ENCODE measurements around the gene MPP4. TPM values are rescaled to one million over a fixed set of nuclear protein-coding genes. Genes with fewer than 3 reads are reported as not detected.

The MPP4 gene
- total and polyA plus RNA-seq, 2 of the 13 experiments (the other 11 are each of a cell fraction or from before 2014, with no cell fraction given): not detected

DNA sequence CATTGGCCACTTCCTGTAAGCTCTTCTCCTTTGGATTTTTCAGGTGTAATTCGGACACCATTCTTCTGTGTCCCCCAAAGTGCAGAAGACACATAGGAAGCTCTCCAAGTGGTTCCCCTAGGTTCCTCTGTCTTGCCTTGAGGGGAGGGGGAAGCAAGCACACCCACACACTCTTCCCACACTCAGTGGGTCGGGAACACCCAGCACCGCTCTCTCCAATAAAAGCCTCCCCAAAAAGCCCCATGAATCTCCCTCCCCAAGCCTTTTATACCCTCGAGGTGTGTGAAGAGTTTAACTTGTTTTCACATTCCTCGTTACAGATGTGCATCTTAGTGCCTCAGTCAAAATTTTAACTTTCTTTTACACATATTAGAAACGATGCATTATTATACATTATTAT, 45.2 kb downstream of the MPP4 start:
- Histone ChIP-seq H3K79me2 (ENCODE audit: insufficient read depth, low read length) (no peaks in the 10 kb centered on the region), H3K27ac (ENCODE audit: extremely low read length, insufficient read depth, low read length) (no peak overlapping the region), H3K27me3 (ENCODE audit: control insufficient read depth in 1 of 2, insufficient read depth in 2 of 2, low read length in 2 of 2) (peaks cover 0 to 20% of the 10 kb centered on the region in 2 experiments; a peak in 3 of 5 replicates), H3K9me3 (ENCODE audit: low read length) (no peaks in the 10 kb centered on the region), H3K36me3 (replicated peaks in 1 of 2; ENCODE audit: control insufficient read depth in 1 of 2, insufficient read depth in 2 of 2, low read length in 2 of 2) (no peaks in the 10 kb centered on the region), H4K20me1 (ENCODE audit: insufficient read depth, low read length) (no peaks in the 10 kb centered on the region), H3K4me2 (ENCODE audit: low read depth, low read length) (no peak overlapping the region), H3K9ac (ENCODE audit: insufficient read depth, low read depth, low read length) (no peak overlapping the region), H3K4me1 (ENCODE audit: insufficient read depth, low read length) (peaks cover 7% of the 10 kb centered on the region; the same call in 1 of the 2 replicates), H3K4me3 (replicated peaks in 1 of 3; ENCODE audit: insufficient read depth in 1 of 3, low read depth in 2 of 3, low read length in 3 of 3) (no peak overlapping the region), H2AFZ (ENCODE audit: low read length) (no peak overlapping the region)
- ChIA-PET CTCF (ENCODE audit: low intra/inter-chr PET ratio, low total read pairs) (no interaction called here), POLR2A (no interaction called here)
- FAIRE-seq (no peak), ATAC-seq (no peak), DNase-seq (ENCODE audit: low spot score) (no peak)
- TF ChIP-seq ZNF616 (CRISPR knock-in tag; IDR thresholded peaks at IDR 0.05; ENCODE audit: low read depth): no peak
- TF ChIP-seq ZNF138 (CRISPR knock-in tag; IDR thresholded peaks at IDR 0.05; ENCODE audit: low read depth): no peak
- no peak for TF ChIP-seq CHD2 (IDR thresholded peaks at IDR 0.05; ENCODE audit: low read depth, low read length)
- no peak for TF ChIP-seq NKX3-1 (CRISPR knock-in tag; IDR thresholded peaks at IDR 0.05)
- no peak for TF ChIP-seq TBX3 (IDR thresholded peaks at IDR 0.05; ENCODE audit: borderline replicate concordance)
- no peak for TF ChIP-seq ZNF713 (CRISPR knock-in tag; IDR thresholded peaks at IDR 0.05)
- TF ChIP-seq ZNF792 (CRISPR knock-in tag; IDR thresholded peaks at IDR 0.05): no peak
- no peak for TF ChIP-seq ZNF367 (CRISPR knock-in tag; IDR thresholded peaks at IDR 0.05; ENCODE audit: borderline replicate concordance)
- no peak for TF ChIP-seq ZSCAN31 (CRISPR knock-in tag; IDR thresholded peaks at IDR 0.05; ENCODE audit: low read depth)
- TF ChIP-seq TBP (CRISPR knock-in tag; IDR thresholded peaks at IDR 0.05): no peak
- no peak for TF ChIP-seq ATF7 (IDR thresholded peaks at IDR 0.05)
- no peak for TF ChIP-seq ATF7 (CRISPR knock-in tag; IDR thresholded peaks at IDR 0.05)
- TF ChIP-seq CCAR2 (optimal IDR thresholded peaks at IDR 0.05; ENCODE audit: low read depth, low read length): no peak
- no peak for TF ChIP-seq ZNF335 (CRISPR knock-in tag; IDR thresholded peaks at IDR 0.05)
- TF ChIP-seq TBX2 (CRISPR knock-in tag; IDR thresholded peaks at IDR 0.05; ENCODE audit: borderline replicate concordance): no peak
- TF ChIP-seq ARID4A (CRISPR knock-in tag; IDR thresholded peaks at IDR 0.05; ENCODE audit: borderline replicate concordance): no peak
- TF ChIP-seq ZNF10 (CRISPR knock-in tag; IDR thresholded peaks at IDR 0.05; ENCODE audit: borderline replicate concordance, low read depth): no peak
- no peak for TF ChIP-seq NFIB (CRISPR knock-in tag; IDR thresholded peaks at IDR 0.05; ENCODE audit: borderline replicate concordance)
- no peak for TF ChIP-seq POLR2AphosphoS2 (IDR thresholded peaks at IDR 0.05; ENCODE audit: low read depth, low read length)
- no peak for TF ChIP-seq HOMEZ (CRISPR knock-in tag; IDR thresholded peaks at IDR 0.05; ENCODE audit: low read depth)
- intact Hi-C loops (cut with micrococcal nuclease; ENCODE audit: unreplicated experiment) (no loop called here), in situ Hi-C loops (cut with HindIII; ENCODE audit: extremely low pct_ligation_motif_present, low pct_unique_long_range_greater_than_20kb) (no loop called here)
- BruUV-seq (replicated peaks): no TSS peak
- 24% methylated on average over 6 of the region's 6 CpGs for WGBS (ENCODE audit: low lambda C conversion rate)
